ENCODE data around the gene ANO8.

The ANO8 gene

GRCh38 chr19:17305517-17306284 is 29.0 kb downstream of the ANO8 start, which contains the start of gene MRPL34:
MRPL34 (plus strand) TSS chr19:17305872; CDS start chr19:17305893, 21 bp downstream.
- Histone ChIP-seq H2BK12ac (ENCODE audit: low read length) (no peak within 1 kb of the TSS), H3K9me3 (replicated peaks in 1 of 2; ENCODE audit: control insufficient read depth in 2 of 2, insufficient read depth in 1 of 2, low read depth in 1 of 2, low read length in 2 of 2) (no peaks in the 10 kb centered on the region), H3K4me1 (ENCODE audit: control insufficient read depth in 2 of 2, insufficient read depth in 1 of 2, low read depth in 1 of 2, low read length in 2 of 2) (peaks cover 16 to 18% of the 10 kb centered on the region in 2 donors), H4K91ac (ENCODE audit: low read depth, low read length, poor library complexity) (no peak within 1 kb of the TSS), H3K27me3 (ENCODE audit: control insufficient read depth in 3 of 3, insufficient read depth in 3 of 3, low read depth in 1 of 3, low read length in 3 of 3) (no peaks in the 10 kb centered on the region), H3K79me1 (ENCODE audit: low read depth, low read length) (peaks cover 7% of the 10 kb centered on the region), H3K14ac (ENCODE audit: low read length) (no peak within 1 kb of the TSS), H2BK120ac (ENCODE audit: low read depth, low read length) (no peak within 1 kb of the TSS), H3K4me3 (ENCODE audit: low read length in 2 of 2) (peak within 1 kb of the TSS; percentile 75 to 85), H2AK5ac (ENCODE audit: low read depth, low read length) (peak within 1 kb of the TSS; percentile 71), H3K4me2 (ENCODE audit: insufficient read depth, low read length, poor library complexity, severe bottlenecking) (peak within 1 kb of the TSS; percentile 94), H3K36me3 (replicated peaks in 1 of 2; ENCODE audit: control insufficient read depth in 2 of 2, insufficient read depth in 2 of 2, low read length in 2 of 2) (peaks cover 2 to 8% of the 10 kb centered on the region in 2 donors), H3K18ac (ENCODE audit: low read length) (peak within 1 kb of the TSS; percentile 98), H3K27ac (replicated peaks; ENCODE audit: low read length) (peak within 1 kb of the TSS; percentile 86), H4K8ac (ENCODE audit: low read depth, low read length) (no peak within 1 kb of the TSS), H2BK15ac (ENCODE audit: low read length) (peak within 1 kb of the TSS; percentile 62), H3K4ac (ENCODE audit: low read length) (peak within 1 kb of the TSS; percentile 38), H2AFZ (ENCODE audit: low read length) (peak within 1 kb of the TSS; percentile 93), H3K23ac (ENCODE audit: low read depth, low read length, poor library complexity) (peak within 1 kb of the TSS; percentile 77), H2BK5ac (ENCODE audit: low read length) (peak within 1 kb of the TSS; percentile 32), H3K9ac (ENCODE audit: low read depth, low read length, poor library complexity) (peak within 1 kb of the TSS; percentile 89)
- DNase-seq (ENCODE audit: low spot score): peak; percentile 98
- no CpG with 5 or more reads among the region's 55 CpGs for WGBS, 2 donors (ENCODE audit: extremely low coverage in 2 of 2, insufficient read length in 2 of 2, insufficient replicate concordance in 1 of 2)

GRCh38 chr19:17305216-17305516 is 29.5 kb downstream of the ANO8 start:
- H3K27ac ChIP-seq (replicated peaks; ENCODE audit: low read length): peak overlapping the region; percentile 56
- peak overlapping the region in 1 of 2 donors; percentile 75 for H3K4me3 ChIP-seq (ENCODE audit: low read length in 2 of 2)

GRCh38 chr19:17304386-17305215 is 30.1 kb downstream of the ANO8 start:
- Histone ChIP-seq H2AK5ac (ENCODE audit: low read depth, low read length) (no peak overlapping the region), H2BK5ac (ENCODE audit: low read length) (no peak overlapping the region), H3K4ac (ENCODE audit: low read length) (no peak overlapping the region), H3K27me3 (ENCODE audit: control insufficient read depth in 3 of 3, insufficient read depth in 3 of 3, low read depth in 1 of 3, low read length in 3 of 3) (no peaks in the 10 kb centered on the region), H3K4me3 (ENCODE audit: low read length in 2 of 2) (no peak overlapping the region), H3K36me3 (replicated peaks in 1 of 2; ENCODE audit: control insufficient read depth in 2 of 2, insufficient read depth in 2 of 2, low read length in 2 of 2) (peaks cover 2 to 7% of the 10 kb centered on the region in 2 donors), H3K18ac (ENCODE audit: low read length) (no peak overlapping the region), H3K27ac (replicated peaks; ENCODE audit: low read length) (no peak overlapping the region), H4K8ac (ENCODE audit: low read depth, low read length) (no peak overlapping the region), H2BK15ac (ENCODE audit: low read length) (no peak overlapping the region), H3K4me2 (ENCODE audit: insufficient read depth, low read length, poor library complexity, severe bottlenecking) (no peak overlapping the region), H3K4me1 (ENCODE audit: control insufficient read depth in 2 of 2, insufficient read depth in 1 of 2, low read depth in 1 of 2, low read length in 2 of 2) (peaks cover 11 to 14% of the 10 kb centered on the region in 2 donors), H3K23ac (ENCODE audit: low read depth, low read length, poor library complexity) (no peak overlapping the region), H3K9ac (ENCODE audit: low read depth, low read length, poor library complexity) (no peak overlapping the region), H3K14ac (ENCODE audit: low read length) (no peak overlapping the region), H3K9me3 (replicated peaks in 1 of 2; ENCODE audit: control insufficient read depth in 2 of 2, insufficient read depth in 1 of 2, low read depth in 1 of 2, low read length in 2 of 2) (no peaks in the 10 kb centered on the region), H2BK12ac (ENCODE audit: low read length) (no peak overlapping the region), H2BK120ac (ENCODE audit: low read depth, low read length) (no peak overlapping the region), H4K91ac (ENCODE audit: low read depth, low read length, poor library complexity) (no peak overlapping the region), H2AFZ (ENCODE audit: low read length) (no peak overlapping the region), H3K79me1 (ENCODE audit: low read depth, low read length) (peaks cover 4% of the 10 kb centered on the region)
- WGBS, 2 donors (ENCODE audit: extremely low coverage in 2 of 2, insufficient read length in 2 of 2, insufficient replicate concordance in 1 of 2): 100% methylated on average over 1 of the region's 12 CpGs; no CpG with 5 or more reads in 1 of the 2 donors
- no peak for DNase-seq (ENCODE audit: low spot score)

More at GRCh38 chr19:17305216-17305516, 29.5 kb downstream of the ANO8 start:
- Histone ChIP-seq H3K9me3 (replicated peaks in 1 of 2; ENCODE audit: control insufficient read depth in 2 of 2, insufficient read depth in 1 of 2, low read depth in 1 of 2, low read length in 2 of 2) (no peaks in the 10 kb centered on the region), H4K8ac (ENCODE audit: low read depth, low read length) (no peak overlapping the region), H3K27me3 (ENCODE audit: control insufficient read depth in 3 of 3, insufficient read depth in 3 of 3, low read depth in 1 of 3, low read length in 3 of 3) (no peaks in the 10 kb centered on the region), H2AK5ac (ENCODE audit: low read depth, low read length) (no peak overlapping the region), H2BK15ac (ENCODE audit: low read length) (no peak overlapping the region), H3K36me3 (replicated peaks in 1 of 2; ENCODE audit: control insufficient read depth in 2 of 2, insufficient read depth in 2 of 2, low read length in 2 of 2) (peaks cover 2 to 6% of the 10 kb centered on the region in 2 donors), H3K9ac (ENCODE audit: low read depth, low read length, poor library complexity) (no peak overlapping the region), H2AFZ (ENCODE audit: low read length) (peak overlapping the region; percentile 93), H4K91ac (ENCODE audit: low read depth, low read length, poor library complexity) (no peak overlapping the region), H2BK12ac (ENCODE audit: low read length) (no peak overlapping the region), H3K23ac (ENCODE audit: low read depth, low read length, poor library complexity) (no peak overlapping the region), H3K4ac (ENCODE audit: low read length) (no peak overlapping the region), H3K79me1 (ENCODE audit: low read depth, low read length) (peaks cover 4% of the 10 kb centered on the region), H3K4me2 (ENCODE audit: insufficient read depth, low read length, poor library complexity, severe bottlenecking) (peak overlapping the region; percentile 94), H3K18ac (ENCODE audit: low read length) (peak overlapping the region; percentile 76), H2BK5ac (ENCODE audit: low read length) (peak overlapping the region; percentile 32), H2BK120ac (ENCODE audit: low read depth, low read length) (no peak overlapping the region), H3K14ac (ENCODE audit: low read length) (no peak overlapping the region), H3K4me1 (ENCODE audit: control insufficient read depth in 2 of 2, insufficient read depth in 1 of 2, low read depth in 1 of 2, low read length in 2 of 2) (peaks cover 13 to 14% of the 10 kb centered on the region in 2 donors)
- WGBS, 2 donors (ENCODE audit: extremely low coverage in 2 of 2, insufficient read length in 2 of 2, insufficient replicate concordance in 1 of 2): no CpG with 5 or more reads among the region's 7 CpGs
- DNase-seq (ENCODE audit: low spot score): no peak

- Histone ChIP-seq H2BK15ac (ENCODE audit: low read length) (no peak overlapping the region), H2AFZ (ENCODE audit: low read length) (peak overlapping the region; percentile 87), H3K14ac (ENCODE audit: low read length) (no peak overlapping the region), H3K27me3 (ENCODE audit: control insufficient read depth in 3 of 3, insufficient read depth in 3 of 3, low read depth in 1 of 3, low read length in 3 of 3) (no peaks in the 10 kb centered on the region), H3K9ac (ENCODE audit: low read depth, low read length, poor library complexity) (no peak overlapping the region), H3K23ac (ENCODE audit: low read depth, low read length, poor library complexity) (no peak overlapping the region), H3K4me3 (ENCODE audit: low read length in 2 of 2) (peak overlapping the region in 1 of 2 donors; percentile 60), H3K36me3 (replicated peaks in 1 of 2; ENCODE audit: control insufficient read depth in 2 of 2, insufficient read depth in 2 of 2, low read length in 2 of 2) (peaks cover 2 to 8% of the 10 kb centered on the region in 2 donors), H3K4me1 (ENCODE audit: control insufficient read depth in 2 of 2, insufficient read depth in 1 of 2, low read depth in 1 of 2, low read length in 2 of 2) (peaks cover 11 to 14% of the 10 kb centered on the region in 2 donors), H3K4me2 (ENCODE audit: insufficient read depth, low read length, poor library complexity, severe bottlenecking) (peak overlapping the region; percentile 48), H3K27ac (replicated peaks; ENCODE audit: low read length) (no peak overlapping the region), H3K9me3 (replicated peaks in 1 of 2; ENCODE audit: control insufficient read depth in 2 of 2, insufficient read depth in 1 of 2, low read depth in 1 of 2, low read length in 2 of 2) (no peaks in the 10 kb centered on the region), H3K79me1 (ENCODE audit: low read depth, low read length) (peaks cover 4% of the 10 kb centered on the region), H2AK5ac (ENCODE audit: low read depth, low read length) (no peak overlapping the region), H3K18ac (ENCODE audit: low read length) (no peak overlapping the region), H2BK12ac (ENCODE audit: low read length) (no peak overlapping the region), H3K4ac (ENCODE audit: low read length) (no peak overlapping the region), H4K91ac (ENCODE audit: low read depth, low read length, poor library complexity) (no peak overlapping the region), H4K8ac (ENCODE audit: low read depth, low read length) (no peak overlapping the region), H2BK5ac (ENCODE audit: low read length) (no peak overlapping the region), H2BK120ac (ENCODE audit: low read depth, low read length) (no peak overlapping the region)
- no CpG with 5 or more reads among the region's 12 CpGs for WGBS, 2 donors (ENCODE audit: extremely low coverage in 2 of 2, insufficient read length in 2 of 2, insufficient replicate concordance in 1 of 2)
- no peak for DNase-seq (ENCODE audit: low spot score)
Observed at GRCh38 chr19:17303940-17304267, 30.8 kb downstream of the ANO8 start.
